Measurements from ENCODE around the gene LHX5.

LHX5 gene

DNA sequence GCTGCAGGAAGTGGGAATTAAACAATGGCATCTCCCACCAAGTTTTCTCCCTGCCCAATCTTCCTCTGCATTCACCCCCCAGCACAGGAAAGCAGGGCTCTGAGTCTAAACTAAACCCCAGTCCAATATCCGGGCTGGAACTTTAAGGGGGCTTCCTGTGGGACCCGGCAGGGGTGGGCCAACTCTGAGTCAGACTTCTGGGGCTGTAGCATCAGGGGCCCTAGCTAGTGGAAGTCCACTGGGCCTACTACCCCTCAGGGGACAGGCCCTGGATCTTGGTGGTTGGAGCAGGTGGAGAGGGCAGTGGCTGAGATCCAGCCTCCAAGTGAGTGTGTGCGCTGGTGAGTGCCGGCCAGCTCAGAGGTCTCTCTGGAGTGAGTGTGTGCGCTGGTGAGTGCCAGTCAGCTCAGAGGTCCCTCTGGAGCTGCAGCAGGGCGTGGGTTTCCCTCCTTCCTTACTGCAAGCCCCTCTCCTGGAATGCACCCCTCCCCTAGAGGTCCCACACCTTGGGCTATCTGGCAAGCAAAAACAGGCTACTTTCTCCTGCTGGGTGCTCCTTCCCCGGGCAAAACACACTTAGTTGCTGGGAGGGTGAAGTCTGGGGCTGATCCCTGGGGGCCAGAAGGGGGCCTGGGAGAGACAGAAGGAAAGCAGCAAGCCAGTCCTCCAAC, 5.6 kb upstream of the LHX5 start:
- FAIRE-seq = no peak

- FAIRE-seq = no peak
Observed at GRCh38 chr12:113476176-113476986, 4.7 kb upstream of the LHX5 start.

GRCh38 chr12:113475451-113476175, 3.9 kb upstream of the LHX5 start:
- no peak for FAIRE-seq

GRCh38 chr12:113474635-113475436, 3.2 kb upstream of the LHX5 start:
- FAIRE-seq = no peak

GRCh38 chr12:113473942-113474341, 2.3 kb upstream of the LHX5 start:
- FAIRE-seq = no peak

DNA sequence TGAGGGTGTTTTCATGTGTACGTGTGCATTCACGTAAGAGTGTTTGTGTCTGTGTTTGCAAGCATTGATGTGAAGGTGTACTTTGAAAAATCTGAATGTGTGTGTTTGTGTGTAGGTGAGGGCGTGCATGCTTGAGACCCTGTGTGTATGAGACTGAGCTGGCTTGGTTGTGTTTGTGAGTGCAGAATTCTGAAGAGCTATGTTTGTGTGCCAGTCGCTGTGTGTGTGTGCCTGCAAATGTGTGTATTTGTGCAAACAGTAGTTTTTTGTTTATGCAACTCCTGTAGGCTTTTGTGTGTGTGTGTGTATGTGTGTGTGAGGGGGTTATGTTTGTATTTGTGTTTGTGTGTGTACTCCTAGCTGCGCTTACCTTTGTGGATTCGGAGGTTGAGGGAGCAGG, 1.7 kb upstream of the LHX5 start:
- FAIRE-seq = no peak

GRCh38 chr12:113472191-113473121, 785 bp upstream of the LHX5 start:
- FAIRE-seq = no peak

- FAIRE-seq = no peak
Observed at GRCh38 chr12:113470871-113471618, 626 bp downstream of the LHX5 start.

DNA sequence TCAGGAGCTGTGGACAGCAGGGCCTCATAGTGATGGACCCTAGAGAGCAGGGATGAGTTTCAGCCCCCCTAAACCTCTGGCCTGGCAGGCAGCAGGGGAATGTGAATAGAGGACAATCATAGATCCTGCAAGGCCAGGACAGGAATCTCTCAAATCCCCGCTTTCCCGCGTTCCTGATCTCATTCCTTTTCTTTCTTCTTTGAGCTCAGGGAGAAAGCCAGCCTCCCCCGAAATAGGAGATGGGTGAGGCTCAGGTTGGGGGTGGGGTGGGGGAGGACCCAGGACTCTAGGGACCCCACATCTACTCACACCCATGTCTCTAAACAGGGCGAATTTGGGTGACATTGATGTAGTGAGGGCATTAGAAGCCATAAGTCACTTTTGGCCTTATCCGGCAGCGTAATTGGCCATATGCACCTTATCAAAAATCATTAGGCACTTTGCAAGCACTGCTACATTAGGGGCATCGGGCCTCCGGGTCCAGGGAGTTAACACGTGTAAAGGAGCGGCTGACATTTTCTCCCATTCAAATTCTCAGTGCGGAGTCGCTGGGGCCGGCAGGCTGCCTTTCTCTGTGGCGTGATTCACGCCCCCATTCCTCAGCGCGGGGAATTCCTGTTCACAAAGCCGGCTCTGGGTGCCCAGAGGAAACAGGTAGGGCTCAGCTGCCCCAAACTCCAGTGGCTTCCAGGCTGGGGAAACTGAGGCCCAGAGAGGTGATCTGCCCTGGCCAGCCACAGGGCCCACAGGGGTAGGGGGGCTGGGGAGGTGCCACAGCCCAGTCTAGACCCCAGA, 1.5 kb downstream of the LHX5 start:
- no peak for FAIRE-seq

DNA sequence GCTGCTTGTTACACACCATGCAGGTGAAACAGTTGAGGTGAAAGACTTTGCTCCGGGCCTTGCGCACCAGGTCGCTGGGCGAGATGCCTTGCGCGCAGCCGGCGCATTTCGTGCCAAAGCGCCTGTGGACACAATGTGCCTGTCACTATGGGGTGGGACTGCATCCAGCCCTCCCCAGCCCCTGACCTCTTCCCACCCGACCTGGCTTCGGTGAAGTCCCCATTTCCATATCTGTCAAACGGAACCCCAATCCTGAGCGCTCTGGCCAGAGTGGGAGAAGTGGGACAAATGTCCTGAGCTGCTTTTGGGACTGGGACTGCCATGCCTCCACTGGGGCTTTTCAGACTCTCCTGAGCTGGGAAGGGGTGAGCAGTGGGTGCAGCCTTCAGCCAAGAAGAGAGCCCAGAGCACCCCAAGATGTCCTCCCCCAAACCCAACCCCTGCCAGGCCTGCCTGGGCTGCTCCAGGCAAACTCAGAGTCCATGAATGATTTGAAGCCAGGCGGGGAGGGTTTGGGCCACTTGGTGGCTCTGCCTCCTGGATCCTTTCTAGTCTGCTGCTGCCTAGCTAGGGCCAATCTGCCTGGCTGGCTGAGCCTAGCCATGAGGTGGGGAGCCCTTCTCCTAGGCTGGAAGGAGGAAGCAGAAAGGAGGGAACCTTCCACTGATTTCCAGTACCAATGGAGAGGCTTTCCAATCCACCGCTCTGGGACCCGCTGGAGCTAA, 2.3 kb downstream of the LHX5 start:
- FAIRE-seq = no peak

GRCh38 chr12:113468365-113469223, 3.1 kb downstream of the LHX5 start:
- FAIRE-seq = no peak

DNA sequence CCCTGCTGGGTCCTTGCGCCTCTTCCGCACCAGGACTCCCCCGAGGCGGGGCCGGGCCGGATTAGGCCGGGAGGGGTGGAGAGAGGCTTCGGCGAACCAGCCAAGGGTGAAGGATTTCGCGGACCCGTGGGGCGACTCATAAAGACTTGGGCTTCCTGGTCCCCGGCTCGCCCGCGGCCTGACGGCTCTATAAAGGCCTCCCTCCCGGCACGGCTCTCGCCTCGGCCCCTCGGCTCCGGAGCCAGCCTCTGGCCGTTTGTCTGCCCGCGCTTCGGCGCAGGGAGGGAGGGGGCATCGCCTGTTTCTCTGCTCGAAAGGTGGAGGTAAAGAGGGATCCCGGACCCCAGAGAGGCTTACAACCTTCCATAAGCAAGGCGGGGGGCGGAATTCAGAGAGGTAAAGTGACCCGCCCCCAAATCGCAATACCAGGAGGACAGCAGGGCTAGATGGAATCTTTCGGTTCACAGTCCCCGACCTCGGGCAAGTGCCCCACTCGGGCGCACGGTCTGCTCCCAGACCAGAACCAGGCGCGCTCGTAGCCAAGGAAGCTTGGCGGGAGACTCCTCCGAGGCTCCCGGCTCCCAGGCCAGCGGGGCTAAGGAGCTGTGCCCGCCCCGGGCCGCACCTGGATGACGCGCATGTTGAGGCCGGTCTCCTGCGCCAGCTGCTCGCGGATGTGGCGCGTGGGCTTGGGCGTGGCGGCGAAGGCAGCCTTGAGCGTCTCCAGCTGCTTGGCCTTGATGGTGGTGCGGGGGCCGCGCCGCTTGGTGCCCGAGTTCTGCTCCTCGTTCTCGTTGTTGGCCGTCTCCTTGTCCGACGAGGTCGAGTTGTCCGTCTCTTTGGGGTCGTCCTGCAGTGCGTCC, 3.9 kb downstream of the LHX5 start:
- FAIRE-seq = no peak

GRCh38 chr12:113467142-113467501, 4.5 kb downstream of the LHX5 start:
- FAIRE-seq = no peak

GRCh38 chr12:113466454-113467141, 5.1 kb downstream of the LHX5 start:
- no peak for FAIRE-seq

DNA sequence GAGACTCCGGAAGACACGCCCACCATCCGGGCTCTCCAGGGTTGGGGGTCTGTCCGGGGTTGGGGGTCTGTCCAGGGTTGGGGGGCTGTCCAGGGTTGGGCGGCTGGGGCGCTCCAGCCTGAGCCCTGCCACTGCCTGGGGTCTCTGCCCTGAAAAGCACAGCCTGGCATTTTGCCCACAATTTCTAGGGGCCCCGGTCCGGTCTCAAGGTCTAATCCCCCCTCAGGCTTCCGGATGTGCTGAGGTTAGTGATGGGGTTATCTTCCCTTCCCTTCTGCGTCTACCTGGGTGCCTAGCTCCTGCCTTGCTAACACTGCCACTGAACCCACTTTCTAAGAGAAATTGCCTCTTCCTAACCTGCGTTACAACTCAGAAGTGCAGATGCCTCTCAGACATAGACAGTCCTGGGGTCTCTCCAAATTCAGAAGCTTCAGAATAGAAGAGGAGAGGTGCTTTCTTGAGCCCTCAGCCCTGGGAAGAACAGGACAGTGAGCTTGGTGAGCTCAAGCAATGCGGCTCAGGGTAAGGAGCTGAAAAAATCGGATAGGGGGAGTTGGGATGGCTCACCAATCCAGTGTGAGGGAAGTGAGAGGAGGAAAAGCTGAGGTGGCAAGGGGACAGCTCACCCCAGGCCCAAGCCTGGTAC, 5.7 kb downstream of the LHX5 start:
- FAIRE-seq = no peak
